ENCODE measurements around the gene PPP4R3A. TPM values are rescaled to one million over a fixed set of nuclear protein-coding genes. Genes with fewer than 3 reads are reported as not detected.
"Not testable (repeated sequence)": the region's sequence is repeated elsewhere in the genome, so short reads cannot be mapped to it uniquely, and the experiment has no call there.

The PPP4R3A gene
- total RNA-seq, 1 donor from 2014 or later = 130 TPM

DNA sequence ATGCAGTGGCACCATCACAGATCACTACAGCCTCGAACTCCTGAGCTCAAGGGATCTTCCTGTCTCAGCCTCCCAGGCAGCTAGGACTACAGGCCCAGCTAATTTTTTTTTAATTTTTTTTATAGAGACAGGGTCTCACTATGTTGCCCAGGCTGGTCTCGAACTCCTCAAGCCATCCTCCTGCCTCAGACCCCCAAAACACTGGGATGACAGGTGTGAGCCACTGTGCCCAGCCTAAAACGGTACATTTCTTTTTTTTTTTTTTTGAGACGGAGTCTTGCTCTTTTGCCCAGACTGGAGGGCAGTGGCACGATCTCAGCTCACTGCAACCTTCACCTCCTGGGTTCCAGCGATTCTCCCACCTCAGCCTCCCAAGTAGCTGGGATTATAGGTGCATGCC, 100.9 kb downstream of the PPP4R3A start:
- H3K9me3 Mint-ChIP-seq; H3K27me3 Mint-ChIP-seq (ENCODE audit: insufficient read depth); intact Hi-C loops (cut with micrococcal nuclease); DNase-seq (ENCODE audit: low spot score): not testable (repeated sequence)
- H3K36me3 Mint-ChIP-seq (ENCODE audit: low read depth) = peaks cover 60% of the 10 kb centered on the region
- peak overlapping the region; percentile 90 for H3K27ac Mint-ChIP-seq
- peak overlapping the region; percentile 73 for H3K4me3 Mint-ChIP-seq
- H3K4me1 Mint-ChIP-seq (ENCODE audit: low read depth) = peaks cover 88% of the 10 kb centered on the region

Other genes starting within 250 kb of the PPP4R3A start
- 85.9 and 91.7 TPM in 2 replicates for gene CCDC88C, start 92.5 kb downstream of the PPP4R3A start, total RNA-seq
- 1.5 and 2.2 TPM in 2 replicates for gene CATSPERB, start 221.8 kb upstream of the PPP4R3A start, total RNA-seq

Data from activated T-helper 1 cell treated with anti-CD3 and anti-CD28 coated beads, Interleukin-12 subunit alpha, Interleukin-12 subunit beta, Interleukin-2, Interleukin-4 antibody, amounts not matched to agents 30 ng/mL and 10 ng/mL and 1 ng/mL, durations not matched to agents 14 hours and 24 hours and 36 hours (primary cell).